HepG2 (cell line): ENCODE measurements around the gene CBLC. TPM values are rescaled to one million over a fixed set of nuclear protein-coding genes. Genes with fewer than 3 reads are reported as not detected.

Experiments
- BRD4 ChIP-seq: sonication (generic); formaldehyde crosslinking; IDR thresholded peaks from 2 replicates; pipeline ENCODE4 v1.4.0; 2020; ENCODE audit warnings: missing genetic modification reagents
- CHD4 ChIP-seq: fragments of 200-600 bp; sonication (generic); IDR thresholded peaks from 2 replicates; pipeline ENCODE4 v1.7.0; 2017; ENCODE audit warnings: mild to moderate bottlenecking, low read length, borderline replicate concordance
- CSRNP2 ChIP-seq: sonication (generic); formaldehyde crosslinking; conservative IDR thresholded peaks from 2 replicates; pipeline ENCODE4 v1.8.0; 2022; ENCODE audit warnings: low read depth, missing genetic modification reagents
- FOSL2 ChIP-seq: sonication (generic); formaldehyde crosslinking; IDR thresholded peaks from 2 replicates; pipeline ENCODE4 v1.4.0; 2020; ENCODE audit warnings: missing genetic modification reagents
- GMEB2 ChIP-seq: IDR thresholded peaks from 2 replicates; pipeline ENCODE4 v1.6.1; 2016; ENCODE audit warnings: missing biosample characterization, missing genetic modification reagents, low read depth
- HHEX ChIP-seq: IDR thresholded peaks from 2 replicates; pipeline ENCODE4 v1.6.1; 2016; ENCODE audit warnings: control low read depth
- HNF1B ChIP-seq: sonication (generic); formaldehyde crosslinking; IDR thresholded peaks from 2 replicates; pipeline ENCODE4 v1.5.1; 2020; ENCODE audit warnings: mild to moderate bottlenecking, moderate library complexity, missing genetic modification reagents
- HNF4G ChIP-seq, 2 experiments: sonication (generic) in 1 of 2; formaldehyde crosslinking in 1 of 2; IDR thresholded peaks; 2 replicates each; pipeline versions ENCODE4 v1.4.0 to v1.6.1; 2011 to 2020; ENCODE audit warnings: borderline replicate concordance in 2 of 2, low read depth in 2 of 2, mild to moderate bottlenecking in 2 of 2, low read length in 1 of 2, missing genetic modification reagents in 1 of 2, moderate library complexity in 1 of 2
- HOMEZ ChIP-seq: IDR thresholded peaks from 2 replicates; pipeline ENCODE4 v1.6.1; 2016; ENCODE audit warnings: low read depth
- NFYB ChIP-seq: sonication (generic); formaldehyde crosslinking; IDR thresholded peaks from 2 replicates; pipeline ENCODE4 v1.4.0; 2020; ENCODE audit warnings: missing genetic modification reagents
- PHF21A ChIP-seq: sonication (generic); formaldehyde crosslinking; IDR thresholded peaks from 2 replicates; pipeline ENCODE4 v1.5.0; 2020; ENCODE audit warnings: mild to moderate bottlenecking, missing genetic modification reagents
- SAP130 ChIP-seq: IDR thresholded peaks from 2 replicates; pipeline ENCODE4 v1.6.1; 2016; ENCODE audit warnings: low read depth
- SIN3B ChIP-seq: fragments of 150-350 bp; IDR thresholded peaks from 2 replicates; pipeline ENCODE4 v1.6.1; 2014; ENCODE audit warnings: low read length
- SP4 ChIP-seq: sonication (generic); formaldehyde crosslinking; IDR thresholded peaks from 2 replicates; pipeline ENCODE4 v1.8.1; 2023; ENCODE audit warnings: mild to moderate bottlenecking, missing genetic modification reagents
- TFAP4 ChIP-seq: sonication (generic); IDR thresholded peaks from 2 replicates; pipeline ENCODE4 v1.6.1; 2016; ENCODE audit warnings: low read depth, borderline replicate concordance
- TFDP1 ChIP-seq: IDR thresholded peaks from 2 replicates; pipeline ENCODE4 v1.6.1; 2016; ENCODE audit warnings: missing compliant biosample characterization, missing genetic modification reagents, borderline replicate concordance
- THAP7 ChIP-seq: sonication (generic); formaldehyde crosslinking; IDR thresholded peaks from 2 replicates; pipeline ENCODE4 v1.8.1; 2023; ENCODE audit warnings: mild to moderate bottlenecking, missing genetic modification reagents
- ZFP1 ChIP-seq: IDR thresholded peaks from 2 replicates; pipeline ENCODE4 v1.6.1; 2016
- ZNF12 ChIP-seq: sonication (generic); formaldehyde crosslinking; IDR thresholded peaks from 2 replicates; pipeline ENCODE4 v1.5.0; 2020; ENCODE audit warnings: missing genetic modification reagents
- ZNF784 ChIP-seq: sonication (generic); formaldehyde crosslinking; IDR thresholded peaks from 2 replicates; pipeline ENCODE4 v1.5.1; 2020; ENCODE audit warnings: missing genetic modification reagents, mild to moderate bottlenecking, borderline replicate concordance
- polyA plus RNA-seq, 8 experiments: library from polyadenylated mRNA; depleted of rRNA in 3 of 8; stranded (reverse) in 7 of 8; unstranded in 1 of 8; fragments of >200 nt; fragmentation: Illumina TruSeq in 4 of 8; extraction: Trizol in 4 of 8; gene quantifications; 2 replicates each; pipeline versions ENCODE4 v1.2.1 to v1.2.3, GENCODE V29; 2011 to 2016; ENCODE audit warnings: low read depth in 4 of 8, missing spikeins in 1 of 8, mixed read lengths in 1 of 8; ENCODE audit not compliant: insufficient read depth in 1 of 8
- total RNA-seq, 5 experiments: library from RNA; depleted of rRNA; stranded (reverse); fragments of >200 nt; fragmentation: Illumina TruSeq; extraction: Trizol; gene quantifications; 2 replicates each; pipeline ENCODE4 v1.2.3, GENCODE V29; 2016; ENCODE audit warnings: low read depth in 1 of 5

The CBLC gene
- total and polyA plus RNA-seq, 2 of the 13 experiments (the other 11 are each of a cell fraction or from before 2014, with no cell fraction given), result 1.8 to 2.6 TPM

- TF ChIP-seq ZNF784 (CRISPR knock-in tag), result 0 out of 2 replicates have a peak, but pooled peaks have one; percentile 31
- peak; percentile 68 for TF ChIP-seq FOSL2
- TF ChIP-seq TFAP4, result peak; percentile 79
- no peak; the same call in 1 of the 2 replicates for TF ChIP-seq HOMEZ
- peak; percentile 51; the same call in 1 of the 2 replicates for TF ChIP-seq TFDP1 (CRISPR knock-in tag)
- no peak for TF ChIP-seq NFYB (CRISPR knock-in tag)
- TF ChIP-seq SIN3B, result no peak
- peak; percentile 69; the same call in 1 of the 2 replicates for TF ChIP-seq HHEX (CRISPR knock-in tag)
- TF ChIP-seq HNF1B (CRISPR knock-in tag), result no peak
- TF ChIP-seq CSRNP2 (CRISPR knock-in tag), result no peak
- no peak for TF ChIP-seq SP4 (CRISPR knock-in tag)
- peak; percentile 64; the same call in 1 of the 2 replicates for TF ChIP-seq ZFP1
- TF ChIP-seq PHF21A (CRISPR knock-in tag), result peak; percentile 83
- TF ChIP-seq HNF4G (IDR thresholded peaks at IDR 0.05; ENCODE audit: borderline replicate concordance, low read depth, low read length), result peak; percentile 47; the same call in 1 of the 2 replicates
- no peak; the same call in 1 of the 2 replicates for TF ChIP-seq HNF4G (CRISPR knock-in tag; IDR thresholded peaks at IDR 0.05; ENCODE audit: borderline replicate concordance, low read depth)
- 0 out of 2 replicates have a peak, but pooled peaks have one; percentile 21 for TF ChIP-seq ZNF12
- TF ChIP-seq BRD4 (CRISPR knock-in tag), result peak; percentile 38; the same call in 1 of the 2 replicates
- TF ChIP-seq GMEB2 (CRISPR knock-in tag), result 0 out of 2 replicates have a peak, but pooled peaks have one; percentile 32
- TF ChIP-seq SAP130 (CRISPR knock-in tag), result peak; percentile 73
- TF ChIP-seq THAP7 (CRISPR knock-in tag), result peak; percentile 44; the same call in 1 of the 2 replicates
- TF ChIP-seq CHD4, result 0 out of 2 replicates have a peak, but pooled peaks have one; percentile 7
These were observed 19.0 kb downstream of the CBLC start (continued) for GRCh38 chr19:44796701-44797115.
